ENCODE results near the gene PTGDS.
A peak's percentile ranks its signal among the peaks of the same experiment; 100 is the strongest.

The PTGDS gene

GRCh38 chr9:137020771-137021567 lies 43.7 kb downstream of the PTGDS start:
- Histone ChIP-seq H3K27ac (ENCODE audit: low read depth, low read length, severe bottlenecking) (no peak overlapping the region), H3K36me3 (ENCODE audit: control insufficient read depth, insufficient read depth, low read length) (peaks cover 4% of the 10 kb centered on the region), H3K9me3 (ENCODE audit: control insufficient read depth, low read length) (no peaks in the 10 kb centered on the region), H3K4me3 (ENCODE audit: extremely low read depth, insufficient read depth, low read length, poor library complexity, severe bottlenecking) (no peak overlapping the region), H3K4me1 (ENCODE audit: control insufficient read depth, insufficient read depth, low read length, poor library complexity, severe bottlenecking) (no peaks in the 10 kb centered on the region)
- 92 to 96% methylated on average over 24 to 32 of the region's 32 CpGs for WGBS, 2 experiments (ENCODE audit: insufficient coverage in 2 of 2)

DNA sequence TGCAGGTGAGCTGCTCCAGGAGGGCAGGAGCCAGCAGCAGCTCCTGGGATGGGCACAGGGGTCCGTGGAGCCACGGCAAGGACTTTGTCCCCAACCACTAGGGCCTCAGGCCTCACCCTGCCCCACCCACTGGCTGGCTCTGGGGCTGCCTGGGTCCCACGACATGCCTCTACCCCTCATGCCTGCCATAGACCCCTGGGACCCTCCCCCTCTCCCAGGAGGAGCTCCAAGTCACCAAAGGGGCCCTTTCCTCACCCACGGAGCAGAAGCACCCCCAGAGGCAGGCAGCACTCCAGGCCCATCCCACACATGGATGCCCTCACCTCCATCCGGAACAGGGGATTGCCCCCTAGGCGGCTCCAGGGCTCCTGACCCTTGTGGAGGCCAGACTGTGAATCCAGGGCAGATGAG lies 44.3 kb downstream of the PTGDS start:
- 82 to 85% methylated on average over 4 to 6 of the region's 6 CpGs for WGBS, 2 experiments (ENCODE audit: insufficient coverage in 2 of 2)

DNA sequence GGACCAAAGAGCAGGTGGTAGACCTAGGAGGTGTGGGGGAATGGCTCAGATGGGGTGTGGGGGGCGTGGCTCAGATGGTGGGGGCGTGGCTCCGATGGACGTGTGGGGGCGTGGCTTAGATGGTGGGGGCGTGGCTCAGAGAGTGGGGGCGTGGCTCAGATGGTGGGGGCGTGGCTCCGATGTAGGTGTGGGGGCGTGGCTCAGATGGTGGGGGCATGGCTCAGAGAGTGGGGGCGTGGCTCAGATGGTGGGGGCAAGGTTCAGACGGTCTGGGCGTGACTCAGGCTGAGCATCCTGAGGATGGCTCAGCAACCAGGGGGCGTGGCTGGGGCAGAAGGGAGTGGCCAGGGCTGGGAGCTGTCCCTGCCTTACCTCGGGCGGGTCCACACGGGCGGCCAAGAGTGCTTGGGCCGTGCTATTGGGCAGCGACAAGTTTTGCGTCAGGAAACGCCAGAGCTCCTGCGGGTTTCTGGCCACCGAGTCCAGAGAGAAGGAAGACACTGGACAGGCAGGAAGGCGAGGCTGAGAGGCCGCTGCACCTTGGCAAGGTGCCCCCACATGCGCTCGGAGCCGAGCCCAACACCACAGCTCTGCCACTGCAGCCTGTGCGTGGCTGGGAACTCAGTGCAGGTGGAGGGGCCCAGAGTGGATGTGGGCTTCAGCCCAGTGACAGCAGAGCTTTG lies 44.8 kb downstream of the PTGDS start:
- Histone ChIP-seq H3K4me3 (ENCODE audit: extremely low read depth, insufficient read depth, low read length, poor library complexity, severe bottlenecking) (no peak overlapping the region), H3K36me3 (ENCODE audit: control insufficient read depth, insufficient read depth, low read length) (no peaks in the 10 kb centered on the region), H3K9me3 (ENCODE audit: control insufficient read depth, low read length) (no peaks in the 10 kb centered on the region), H3K27ac (ENCODE audit: low read depth, low read length, severe bottlenecking) (no peak overlapping the region), H3K4me1 (ENCODE audit: control insufficient read depth, insufficient read depth, low read length, poor library complexity, severe bottlenecking) (no peaks in the 10 kb centered on the region)
- 81 to 82% methylated on average over 17 to 19 of the region's 30 CpGs for WGBS, 2 experiments (ENCODE audit: insufficient coverage in 2 of 2)

More for the DNA sequence above, 44.3 kb downstream of the PTGDS start:
- H3K4me3 ChIP-seq (ENCODE audit: extremely low read depth, insufficient read depth, low read length, poor library complexity, severe bottlenecking) = no peak overlapping the region
- no peaks in the 10 kb centered on the region for H3K4me1 ChIP-seq (ENCODE audit: control insufficient read depth, insufficient read depth, low read length, poor library complexity, severe bottlenecking)
- H3K9me3 ChIP-seq (ENCODE audit: control insufficient read depth, low read length) = no peaks in the 10 kb centered on the region
- no peak overlapping the region for H3K27ac ChIP-seq (ENCODE audit: low read depth, low read length, severe bottlenecking)
- no peaks in the 10 kb centered on the region for H3K36me3 ChIP-seq (ENCODE audit: control insufficient read depth, insufficient read depth, low read length)

DNA sequence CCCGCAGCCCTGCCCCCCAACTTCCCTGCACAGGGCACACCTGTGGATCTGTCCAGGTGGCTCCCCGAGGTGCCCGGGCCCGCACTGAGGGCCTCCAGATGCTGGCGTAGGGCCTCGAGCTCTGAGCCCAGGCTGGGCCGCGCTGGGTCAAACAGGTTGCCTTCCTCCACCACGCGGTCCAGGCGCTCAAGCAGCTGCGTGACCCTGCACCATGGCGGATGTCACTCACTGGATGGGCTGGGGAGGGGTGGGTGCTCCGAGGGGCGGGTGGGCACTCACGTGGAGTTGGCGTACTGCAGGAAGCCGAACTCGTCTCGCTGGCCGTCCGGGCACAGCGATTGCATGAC lies 45.3 kb downstream of the PTGDS start:
- no peak overlapping the region for H3K4me3 ChIP-seq (ENCODE audit: extremely low read depth, insufficient read depth, low read length, poor library complexity, severe bottlenecking)
- no peaks in the 10 kb centered on the region for H3K36me3 ChIP-seq (ENCODE audit: control insufficient read depth, insufficient read depth, low read length)
- H3K4me1 ChIP-seq (ENCODE audit: control insufficient read depth, insufficient read depth, low read length, poor library complexity, severe bottlenecking) = no peaks in the 10 kb centered on the region
- H3K27ac ChIP-seq (ENCODE audit: low read depth, low read length, severe bottlenecking) = no peak overlapping the region
- H3K9me3 ChIP-seq (ENCODE audit: control insufficient read depth, low read length) = no peaks in the 10 kb centered on the region
- 95% methylated on average over 14 to 23 of the region's 23 CpGs for WGBS, 2 experiments (ENCODE audit: insufficient coverage in 2 of 2)

DNA sequence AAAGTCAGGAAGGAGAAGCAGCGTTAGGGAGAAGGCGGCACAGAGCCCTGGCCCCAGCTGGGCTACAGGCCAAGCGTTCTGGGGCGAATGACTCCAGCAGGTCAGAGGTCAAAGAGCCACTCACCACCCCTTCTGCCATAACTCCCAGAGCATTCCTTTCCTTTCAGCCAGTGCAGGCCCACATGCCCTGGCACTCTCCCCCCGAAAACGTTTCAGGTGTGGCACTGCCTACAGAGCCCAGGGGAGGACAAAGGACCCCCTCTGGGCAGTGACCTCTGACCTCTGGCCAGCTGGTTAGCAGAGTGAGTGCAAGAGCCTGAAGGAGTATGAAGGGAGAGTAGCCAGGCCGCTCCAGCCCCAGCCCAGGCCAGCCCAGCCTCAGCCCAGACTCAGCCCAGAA lies 45.9 kb downstream of the PTGDS start:
- WGBS, 2 experiments (ENCODE audit: insufficient coverage in 2 of 2) = 77 to 89% methylated on average over 5 to 7 of the region's 7 CpGs
- H3K27ac ChIP-seq (ENCODE audit: low read depth, low read length, severe bottlenecking) = no peak overlapping the region

DNA sequence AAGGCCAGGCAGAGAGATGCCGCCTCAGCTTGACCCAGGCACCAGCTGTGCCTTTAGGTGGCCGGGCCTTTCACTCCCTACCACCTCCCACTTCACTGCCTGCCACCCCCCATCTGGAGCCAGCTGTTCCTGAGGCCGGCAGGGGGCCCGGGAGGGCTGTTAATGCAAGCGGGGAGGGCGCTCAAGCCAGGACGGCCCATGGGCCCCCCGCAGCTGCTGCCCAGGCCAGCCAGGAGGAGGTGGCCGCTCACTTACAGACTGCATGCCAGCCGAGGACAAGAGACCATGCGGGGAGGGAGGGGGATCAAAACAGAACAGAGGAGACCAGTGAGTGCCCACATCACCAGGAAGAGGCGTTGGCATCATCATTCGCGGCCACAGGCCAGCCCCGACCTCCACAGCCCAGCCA lies 46.3 kb downstream of the PTGDS start:
- Histone ChIP-seq H3K27ac (ENCODE audit: low read depth, low read length, severe bottlenecking) (no peak overlapping the region), H3K4me3 (ENCODE audit: extremely low read depth, insufficient read depth, low read length, poor library complexity, severe bottlenecking) (no peak overlapping the region), H3K9me3 (ENCODE audit: control insufficient read depth, low read length) (no peaks in the 10 kb centered on the region), H3K4me1 (ENCODE audit: control insufficient read depth, insufficient read depth, low read length, poor library complexity, severe bottlenecking) (no peaks in the 10 kb centered on the region), H3K36me3 (ENCODE audit: control insufficient read depth, insufficient read depth, low read length) (no peaks in the 10 kb centered on the region)
- WGBS, 2 experiments (ENCODE audit: insufficient coverage in 2 of 2) = 85 to 88% methylated on average over 14 of the region's 15 CpGs

More for the DNA sequence above, 45.9 kb downstream of the PTGDS start:
- Histone ChIP-seq H3K36me3 (ENCODE audit: control insufficient read depth, insufficient read depth, low read length) (no peaks in the 10 kb centered on the region), H3K4me3 (ENCODE audit: extremely low read depth, insufficient read depth, low read length, poor library complexity, severe bottlenecking) (no peak overlapping the region), H3K9me3 (ENCODE audit: control insufficient read depth, low read length) (no peaks in the 10 kb centered on the region), H3K4me1 (ENCODE audit: control insufficient read depth, insufficient read depth, low read length, poor library complexity, severe bottlenecking) (no peaks in the 10 kb centered on the region)

- H3K36me3 ChIP-seq (ENCODE audit: control insufficient read depth, insufficient read depth, low read length) = no peaks in the 10 kb centered on the region
- WGBS, 2 experiments (ENCODE audit: insufficient coverage in 2 of 2) = 83 to 88% methylated on average over 21 of the region's 21 CpGs
- no peak overlapping the region for H3K4me3 ChIP-seq (ENCODE audit: extremely low read depth, insufficient read depth, low read length, poor library complexity, severe bottlenecking)
- no peaks in the 10 kb centered on the region for H3K9me3 ChIP-seq (ENCODE audit: control insufficient read depth, low read length)
- no peak overlapping the region for H3K27ac ChIP-seq (ENCODE audit: low read depth, low read length, severe bottlenecking)
- H3K4me1 ChIP-seq (ENCODE audit: control insufficient read depth, insufficient read depth, low read length, poor library complexity, severe bottlenecking) = no peaks in the 10 kb centered on the region
These were observed 48.2 kb downstream of the PTGDS start for GRCh38 chr9:137025517-137025966.

DNA sequence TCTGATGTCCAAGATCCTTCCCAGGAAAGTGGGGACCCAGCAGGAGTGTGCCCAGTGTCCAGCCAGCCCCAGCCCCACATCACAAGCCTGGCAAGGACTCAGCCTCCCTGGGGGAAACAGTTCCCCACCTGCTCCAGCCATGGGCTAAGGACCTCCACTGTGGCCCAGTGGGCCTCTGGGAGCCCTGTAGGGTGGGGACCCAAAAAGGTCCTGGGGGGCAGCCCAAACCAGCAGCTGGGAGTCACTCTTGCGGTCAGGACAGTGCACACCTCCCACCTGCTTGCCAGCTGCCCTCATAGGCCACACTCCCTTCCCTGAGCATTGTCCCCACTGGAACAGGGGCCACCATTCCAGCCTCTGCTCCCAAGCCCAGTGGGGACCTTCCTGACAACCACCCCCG lies 49.1 kb downstream of the PTGDS start:
- 94 to 100% methylated on average over 2 of the region's 2 CpGs for WGBS, 2 experiments (ENCODE audit: insufficient coverage in 2 of 2)

DNA sequence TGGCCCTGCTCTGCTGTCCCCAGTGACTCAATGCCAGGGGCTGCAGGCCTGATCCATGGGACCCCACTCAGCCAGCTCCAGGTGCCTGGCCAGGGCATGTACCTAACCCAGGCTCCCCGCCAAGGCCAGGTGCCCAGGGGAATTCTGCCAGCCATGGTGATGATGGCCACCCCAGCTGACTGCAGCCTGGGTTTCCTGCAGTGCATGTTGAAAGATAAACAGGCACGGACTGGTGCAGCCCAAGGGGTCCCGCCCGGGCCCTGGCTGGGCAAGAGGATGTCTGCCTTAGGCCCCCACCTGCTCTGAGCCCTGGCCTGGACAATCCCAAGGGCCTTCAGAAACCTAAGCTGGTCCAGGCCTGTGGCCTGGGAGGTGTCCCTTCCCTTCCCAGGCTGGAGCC lies 49.5 kb downstream of the PTGDS start:
- no peak overlapping the region for H3K4me3 ChIP-seq (ENCODE audit: extremely low read depth, insufficient read depth, low read length, poor library complexity, severe bottlenecking)

More for the DNA sequence above, 49.1 kb downstream of the PTGDS start:
- Histone ChIP-seq H3K4me3 (ENCODE audit: extremely low read depth, insufficient read depth, low read length, poor library complexity, severe bottlenecking) (no peak overlapping the region), H3K36me3 (ENCODE audit: control insufficient read depth, insufficient read depth, low read length) (no peaks in the 10 kb centered on the region), H3K9me3 (ENCODE audit: control insufficient read depth, low read length) (no peaks in the 10 kb centered on the region), H3K4me1 (ENCODE audit: control insufficient read depth, insufficient read depth, low read length, poor library complexity, severe bottlenecking) (no peaks in the 10 kb centered on the region), H3K27ac (ENCODE audit: low read depth, low read length, severe bottlenecking) (no peak overlapping the region)

GRCh38 chr9:137027369-137028262 lies 50.3 kb downstream of the PTGDS start, which contains the start of gene ABCA2:
ABCA2 (minus strand) TSS chr9:137028237; CDS start chr9:137028140, 97 bp downstream.
- Histone ChIP-seq H3K4me1 (ENCODE audit: control insufficient read depth, insufficient read depth, low read length, poor library complexity, severe bottlenecking) (no peaks in the 10 kb centered on the region), H3K9me3 (ENCODE audit: control insufficient read depth, low read length) (no peaks in the 10 kb centered on the region), H3K27ac (ENCODE audit: low read depth, low read length, severe bottlenecking) (no peak within 1 kb of the TSS), H3K4me3 (ENCODE audit: extremely low read depth, insufficient read depth, low read length, poor library complexity, severe bottlenecking) (peak within 1 kb of the TSS; percentile 42), H3K36me3 (ENCODE audit: control insufficient read depth, insufficient read depth, low read length) (no peaks in the 10 kb centered on the region)
- 6 to 8% methylated on average over 67 to 72 of the region's 95 CpGs for WGBS, 2 experiments (ENCODE audit: insufficient coverage in 2 of 2)

More for the DNA sequence above, 49.5 kb downstream of the PTGDS start:
- Histone ChIP-seq H3K36me3 (ENCODE audit: control insufficient read depth, insufficient read depth, low read length) (no peaks in the 10 kb centered on the region), H3K4me1 (ENCODE audit: control insufficient read depth, insufficient read depth, low read length, poor library complexity, severe bottlenecking) (no peaks in the 10 kb centered on the region), H3K9me3 (ENCODE audit: control insufficient read depth, low read length) (no peaks in the 10 kb centered on the region), H3K27ac (ENCODE audit: low read depth, low read length, severe bottlenecking) (no peak overlapping the region)
- 96 to 100% methylated on average over 4 of the region's 4 CpGs for WGBS, 2 experiments (ENCODE audit: insufficient coverage in 2 of 2)
